Fibroblast of lung (primary cell): ENCODE results near the gene KRTAP1-4. TPM values are rescaled to one million over a fixed set of nuclear protein-coding genes. Genes with fewer than 3 reads are reported as not detected.

ENCODE experiments used
- DNase-seq, 2 donors: peaks; one replicate each; pipeline versions ENCODE4 v3.0.0 to v3.0.0-alpha.2; 2010; ENCODE audit warnings: low read depth in 2 of 2
- H2AFZ ChIP-seq: 2 replicates; pipeline ENCODE4 v1.5.1; 2012; ENCODE audit warnings: low read length, control low read depth, inconsistent platforms
- H3K27ac ChIP-seq: 2 replicates; pipeline ENCODE4 v1.5.1; 2011; ENCODE audit warnings: low read length, control low read depth; ENCODE audit not compliant: insufficient read depth
- H3K27me3 ChIP-seq: 2 replicates; pipeline ENCODE4 v1.5.1; 2011; ENCODE audit warnings: mild to moderate bottlenecking, low read length; ENCODE audit not compliant: control insufficient read depth, insufficient read depth
- H3K36me3 ChIP-seq: 2 replicates; pipeline ENCODE4 v1.5.1; 2011; ENCODE audit warnings: low read length; ENCODE audit not compliant: control insufficient read depth, insufficient read depth
- H3K4me1 ChIP-seq: 2 replicates; pipeline ENCODE4 v1.5.1; 2011; ENCODE audit warnings: low read length; ENCODE audit not compliant: control insufficient read depth, insufficient read depth; ENCODE audit errors: extremely low read depth
- H3K4me2 ChIP-seq: 2 replicates; pipeline ENCODE4 v1.5.1; 2011; ENCODE audit warnings: low read length, control low read depth; ENCODE audit not compliant: insufficient read depth; ENCODE audit errors: extremely low read depth
- H3K4me3 ChIP-seq, 4 experiments: fragments of 200-600 bp in 1 of 4; sonication (generic) in 1 of 4; replicated peaks in 1 of 4; 2 replicates each; pipeline ENCODE4 v1.5.1; 2011 to 2016; ENCODE audit warnings: low read length in 4 of 4, low read depth in 3 of 4, mild to moderate bottlenecking in 3 of 4, control low read depth in 2 of 4, inconsistent platforms in 1 of 4, mixed read lengths in 1 of 4; ENCODE audit not compliant: insufficient read depth in 1 of 4; ENCODE audit errors: control extremely low read depth in 1 of 4
- H3K79me2 ChIP-seq: 2 replicates; pipeline ENCODE4 v1.5.1; 2012; ENCODE audit warnings: mild to moderate bottlenecking, low read length, inconsistent platforms; ENCODE audit not compliant: control insufficient read depth, insufficient read depth
- H3K9ac ChIP-seq: 2 replicates; pipeline ENCODE4 v1.5.1; 2011; ENCODE audit warnings: mild to moderate bottlenecking, low read length, control low read depth; ENCODE audit not compliant: insufficient read depth
- H3K9me3 ChIP-seq: 2 replicates; pipeline ENCODE4 v1.5.1; 2012; ENCODE audit warnings: low read depth, low read length; ENCODE audit not compliant: control insufficient read depth, insufficient read depth
- H4K20me1 ChIP-seq: 2 replicates; pipeline ENCODE4 v1.5.1; 2011; ENCODE audit warnings: low read length; ENCODE audit not compliant: control insufficient read depth, insufficient read depth; ENCODE audit errors: extremely low read depth
- CTCF ChIP-seq, 2 donors: IDR thresholded peaks in 1 of 2; conservative IDR thresholded peaks in 1 of 2; 1 replicate in 1 of 2; 2 replicates in 1 of 2; pipeline ENCODE4 v1.5.1; 2011 to 2012; ENCODE audit warnings: low read length in 2 of 2, control low read depth in 1 of 2, inconsistent platforms in 1 of 2, low read depth in 1 of 2, mild to moderate bottlenecking in 1 of 2
- EZH2 ChIP-seq: IDR thresholded peaks from 2 replicates; pipeline ENCODE4 v1.5.1; 2012; ENCODE audit warnings: low read length, control low read depth, mild to moderate bottlenecking; ENCODE audit errors: missing control alignments
- polyA plus RNA-seq, 2 donors: library from polyadenylated mRNA; depleted of rRNA in 1 of 2; stranded (reverse) in 1 of 2; unstranded in 1 of 2; fragments of >200 nt; gene quantifications; 2 replicates each; pipeline ENCODE4 v1.2.1, GENCODE V29; 2011 to 2012; ENCODE audit warnings: missing spikeins in 1 of 2
- total RNA-seq: library from RNA; depleted of rRNA; stranded (reverse); fragments of >200 nt; gene quantifications from 2 replicates; pipeline ENCODE4 v1.2.1, GENCODE V29; 2014

Gene KRTAP1-4
- total and polyA plus RNA-seq, 2 donors (not counting 1 experiment from before 2014, with no cell fraction given) = not detected

- Histone ChIP-seq H3K9ac (no peak overlapping the region), H2AFZ (no peak overlapping the region), H4K20me1 (no peaks in the 10 kb centered on the region), H3K4me3 (no peak overlapping the region), H3K4me1 (peaks cover 5% of the 10 kb centered on the region), H3K4me2 (no peak overlapping the region), H3K27me3 (no peaks in the 10 kb centered on the region), H3K36me3 (no peaks in the 10 kb centered on the region), H3K27ac (no peak overlapping the region), H3K9me3 (no peaks in the 10 kb centered on the region), H3K79me2 (no peaks in the 10 kb centered on the region)
- no peak for DNase-seq
- TF ChIP-seq CTCF (conservative IDR thresholded peaks at IDR 0.05 in 1 of 2, IDR thresholded peaks at IDR 0.05 in 1 of 2; ENCODE audit: low read depth in 1 of 2, low read length in 2 of 2) (no peak), EZH2 (no peak)
These were observed 41.8 kb upstream of the KRTAP1-4 start for GRCh38 chr17:41071606-41072360.

- no peaks in the 10 kb centered on the region for H3K36me3 ChIP-seq
- H3K27me3 ChIP-seq = no peaks in the 10 kb centered on the region
- no peak for DNase-seq
- H3K27ac ChIP-seq = no peak overlapping the region
- no peaks in the 10 kb centered on the region for H3K9me3 ChIP-seq
- H3K9ac ChIP-seq = no peak overlapping the region
- no peak overlapping the region for H3K4me3 ChIP-seq
- TF ChIP-seq CTCF (conservative IDR thresholded peaks at IDR 0.05 in 1 of 2, IDR thresholded peaks at IDR 0.05 in 1 of 2; ENCODE audit: low read depth in 1 of 2, low read length in 2 of 2) = no peak
- no peak for TF ChIP-seq EZH2
- no peaks in the 10 kb centered on the region for H3K79me2 ChIP-seq
- no peak overlapping the region for H2AFZ ChIP-seq
- no peaks in the 10 kb centered on the region for H4K20me1 ChIP-seq
- H3K4me2 ChIP-seq = no peak overlapping the region
- H3K4me1 ChIP-seq = peaks cover 12% of the 10 kb centered on the region
These were observed 39.0 kb upstream of the KRTAP1-4 start for GRCh38 chr17:41069031-41069430.

GRCh38 chr17:41067281-41067680 lies 37.3 kb upstream of the KRTAP1-4 start:
- Histone ChIP-seq H3K4me3 (no peak overlapping the region), H3K9ac (no peak overlapping the region), H4K20me1 (no peaks in the 10 kb centered on the region), H3K79me2 (no peaks in the 10 kb centered on the region), H3K27ac (no peak overlapping the region), H3K27me3 (no peaks in the 10 kb centered on the region), H3K36me3 (no peaks in the 10 kb centered on the region), H3K4me2 (no peak overlapping the region), H3K9me3 (no peaks in the 10 kb centered on the region), H3K4me1 (peaks cover 17% of the 10 kb centered on the region), H2AFZ (no peak overlapping the region)
- no peak for DNase-seq
- TF ChIP-seq CTCF (conservative IDR thresholded peaks at IDR 0.05 in 1 of 2, IDR thresholded peaks at IDR 0.05 in 1 of 2; ENCODE audit: low read depth in 1 of 2, low read length in 2 of 2) = no peak
- TF ChIP-seq EZH2 = no peak
